ENCODE results near the gene TSPAN1. TPM values are rescaled to one million over a fixed set of nuclear protein-coding genes. Genes with fewer than 3 reads are reported as not detected.

Gene TSPAN1
- total RNA-seq, 3 donors from 2014 or later, result 723 to 1,819 (median 1,586) TPM

DNA sequence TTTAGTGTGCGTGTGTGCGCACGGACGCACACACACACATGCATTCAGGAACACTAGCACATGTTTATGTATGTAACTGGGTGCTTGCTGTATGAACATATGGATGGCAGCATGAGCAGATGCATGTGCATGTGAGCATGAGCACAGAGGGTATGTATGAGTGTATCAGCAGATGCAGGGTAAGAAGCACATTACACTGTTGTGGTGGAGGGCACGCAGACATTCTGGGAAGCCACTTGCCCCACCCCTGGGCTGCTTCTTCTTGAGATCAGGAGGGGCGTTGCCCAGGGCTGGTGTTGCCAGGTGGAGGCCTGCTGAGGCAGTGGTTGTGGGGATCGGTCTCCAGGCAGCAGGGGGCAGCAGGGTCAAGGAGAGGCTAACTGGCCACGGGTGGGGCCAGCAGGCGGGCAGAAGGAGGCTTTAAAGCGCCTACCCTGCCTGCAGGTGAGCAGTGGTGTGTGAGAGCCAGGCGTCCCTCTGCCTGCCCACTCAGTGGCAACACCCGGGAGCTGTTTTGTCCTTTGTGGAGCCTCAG is 5.3 kb downstream of the TSPAN1 start:
- Histone ChIP-seq H3K4me1 (ENCODE audit: low read depth) (peaks cover 14% of the 10 kb centered on the region), H3K36me3 (ENCODE audit: low read depth) (no peaks in the 10 kb centered on the region), H3K4me3 (peak overlapping the region; percentile 17), H3K9me3 (no peaks in the 10 kb centered on the region)
- DNase-seq, result peak; percentile 92 to 95 (median 93)
- intact Hi-C loops (cut with DNase I, micrococcal nuclease), result loop anchor here in 1 of 2 donors (5.0 kb wide), 1 partner anchor 143 kb away; no protein-coding TSS in a partner anchor
- TF ChIP-seq, protein P1, sequence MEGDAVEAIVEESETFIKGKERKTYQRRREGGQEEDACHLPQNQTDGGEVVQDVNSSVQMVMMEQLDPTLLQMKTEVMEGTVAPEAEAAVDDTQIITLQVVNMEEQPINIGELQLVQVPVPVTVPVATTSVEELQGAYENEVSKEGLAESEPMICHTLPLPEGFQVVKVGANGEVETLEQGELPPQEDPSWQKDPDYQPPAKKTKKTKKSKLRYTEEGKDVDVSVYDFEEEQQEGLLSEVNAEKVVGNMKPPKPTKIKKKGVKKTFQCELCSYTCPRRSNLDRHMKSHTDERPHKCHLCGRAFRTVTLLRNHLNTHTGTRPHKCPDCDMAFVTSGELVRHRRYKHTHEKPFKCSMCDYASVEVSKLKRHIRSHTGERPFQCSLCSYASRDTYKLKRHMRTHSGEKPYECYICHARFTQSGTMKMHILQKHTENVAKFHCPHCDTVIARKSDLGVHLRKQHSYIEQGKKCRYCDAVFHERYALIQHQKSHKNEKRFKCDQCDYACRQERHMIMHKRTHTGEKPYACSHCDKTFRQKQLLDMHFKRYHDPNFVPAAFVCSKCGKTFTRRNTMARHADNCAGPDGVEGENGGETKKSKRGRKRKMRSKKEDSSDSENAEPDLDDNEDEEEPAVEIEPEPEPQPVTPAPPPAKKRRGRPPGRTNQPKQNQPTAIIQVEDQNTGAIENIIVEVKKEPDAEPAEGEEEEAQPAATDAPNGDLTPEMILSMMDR (IDR thresholded peaks at IDR 0.05), result peak; percentile 44
- peak; percentile 75 for ATAC-seq

DNA sequence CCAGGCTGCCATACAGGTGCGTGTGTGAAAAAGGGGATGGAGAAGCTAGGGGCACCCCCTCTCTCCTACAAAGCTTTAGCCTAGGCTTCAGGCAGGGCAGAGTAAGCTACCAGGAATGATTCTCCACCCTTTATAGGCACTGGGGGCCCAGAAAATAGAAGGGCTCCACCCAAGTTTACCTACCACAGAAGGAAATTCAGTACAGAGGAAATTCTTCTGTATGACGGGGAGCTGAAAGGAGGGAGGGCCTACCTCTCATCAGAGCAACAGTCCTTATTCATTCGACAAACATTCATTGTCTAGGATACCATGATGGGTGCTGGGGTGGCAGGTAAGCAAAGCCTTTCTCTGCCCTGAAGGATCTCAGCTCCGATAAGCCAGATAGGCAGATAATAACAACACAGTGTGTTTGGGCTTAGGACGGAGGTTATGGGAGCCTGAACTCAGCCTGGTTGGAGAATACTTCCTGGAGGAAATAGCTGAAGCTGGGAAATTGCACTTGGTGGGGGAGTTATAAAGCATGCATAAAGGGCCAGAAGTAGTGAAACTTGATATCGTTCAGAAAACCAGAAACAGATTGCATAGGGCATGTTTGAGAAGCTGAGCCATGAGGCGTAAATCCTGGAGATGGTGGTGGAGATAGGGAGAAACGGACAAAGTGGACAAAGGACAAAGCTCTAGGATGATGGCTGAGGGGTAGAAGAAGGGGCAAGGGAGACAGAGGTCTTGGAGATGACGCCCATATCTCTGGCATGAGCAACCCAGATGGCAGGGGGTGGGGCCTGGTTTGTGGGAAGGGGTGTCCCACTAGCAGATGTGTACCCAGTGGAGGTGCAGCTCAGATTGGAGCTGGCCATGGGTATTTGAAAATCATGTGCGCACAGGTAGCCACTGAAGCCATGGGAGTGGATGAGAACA is 6.7 kb downstream of the TSPAN1 start:
- Histone ChIP-seq H3K4me3 (peak overlapping the region; percentile 17), H3K4me1 (ENCODE audit: low read depth) (peaks cover 25% of the 10 kb centered on the region), H3K9me3 (no peaks in the 10 kb centered on the region), H3K36me3 (ENCODE audit: low read depth) (no peaks in the 10 kb centered on the region)
- intact Hi-C loops (cut with DNase I, micrococcal nuclease), result loop anchor here in 1 of 2 donors (5.0 kb wide), 1 partner anchor 144 kb away; no protein-coding TSS in a partner anchor
- TF ChIP-seq, protein P1 (IDR thresholded peaks at IDR 0.05), result no peak
- ATAC-seq, result peak; percentile 46
- peak in 2 of 3 donors; percentile 51 to 67 for DNase-seq

DNA sequence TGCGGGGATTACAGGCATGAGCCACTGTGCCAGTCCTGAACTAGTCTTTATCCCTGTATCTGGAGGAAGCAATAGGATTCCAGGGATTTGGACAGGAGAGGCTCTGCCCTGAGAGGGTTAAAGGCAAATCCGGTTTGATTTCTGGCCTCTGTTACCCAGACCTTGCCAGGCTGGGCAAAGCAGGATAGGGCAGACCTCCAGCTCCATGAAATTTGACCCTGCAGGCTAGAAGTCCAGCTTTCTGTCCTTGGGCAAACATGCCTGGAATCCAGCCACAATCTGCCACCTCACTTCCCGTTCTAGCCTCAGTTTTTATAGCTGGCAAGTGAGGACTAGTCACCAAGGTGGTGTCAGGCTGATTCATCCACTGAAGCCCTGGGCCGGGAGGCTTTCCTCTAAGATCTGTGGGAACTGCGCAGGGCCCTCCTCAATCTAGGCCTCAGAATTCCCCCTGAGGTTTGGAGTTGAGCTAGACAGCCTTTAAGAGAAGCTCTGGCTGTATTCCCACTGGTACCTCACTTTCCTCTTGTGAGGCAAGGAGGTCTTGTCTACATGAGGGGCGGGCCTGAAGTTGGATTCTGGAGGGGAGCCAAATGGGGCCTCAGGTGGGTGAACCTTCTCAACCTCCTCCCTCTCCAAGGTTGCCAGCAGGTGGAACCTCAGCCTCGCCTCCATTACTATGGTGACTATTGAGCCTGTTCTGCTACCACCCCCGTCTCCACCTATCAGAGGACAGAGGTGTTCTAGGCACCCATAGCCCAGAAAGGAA is 8.4 kb downstream of the TSPAN1 start:
- intact Hi-C loops (cut with DNase I, micrococcal nuclease), result loop anchor here in 1 of 2 donors (5.0 kb wide), 1 partner anchor 146 kb away; no protein-coding TSS in a partner anchor
- H3K9me3 ChIP-seq, result no peaks in the 10 kb centered on the region
- ATAC-seq (peak; percentile 53), DNase-seq (peak; percentile 77 to 92 (median 83))
- H3K36me3 ChIP-seq (ENCODE audit: low read depth), result no peaks in the 10 kb centered on the region
- H3K4me1 ChIP-seq (ENCODE audit: low read depth), result peaks cover 37% of the 10 kb centered on the region
- H3K4me3 ChIP-seq, result no peak overlapping the region
- TF ChIP-seq, protein P1 (IDR thresholded peaks at IDR 0.05), result no peak

DNA sequence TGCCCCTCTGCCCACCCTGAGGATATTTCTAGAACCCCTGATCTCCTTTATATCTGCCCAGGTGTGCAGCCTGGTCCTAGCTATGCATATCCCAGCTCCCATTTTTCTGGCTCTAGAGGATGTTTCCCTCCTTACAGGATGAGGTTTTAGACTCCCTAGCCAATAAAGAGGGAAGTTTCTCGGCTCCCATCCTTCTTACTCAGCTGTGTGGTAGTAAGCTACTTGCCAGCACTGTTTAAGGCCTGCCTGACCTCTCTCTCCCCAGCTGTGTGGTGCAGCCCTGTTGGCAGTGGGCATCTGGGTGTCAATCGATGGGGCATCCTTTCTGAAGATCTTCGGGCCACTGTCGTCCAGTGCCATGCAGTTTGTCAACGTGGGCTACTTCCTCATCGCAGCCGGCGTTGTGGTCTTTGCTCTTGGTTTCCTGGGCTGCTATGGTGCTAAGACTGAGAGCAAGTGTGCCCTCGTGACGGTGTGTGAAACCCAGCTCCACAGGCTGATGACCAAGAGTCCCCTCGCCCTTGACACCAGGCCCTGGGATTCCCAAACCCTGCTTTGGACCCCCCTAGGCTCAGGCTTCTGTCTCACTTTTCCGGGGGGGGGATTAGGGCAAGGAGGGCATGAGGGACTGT is 9.2 kb downstream of the TSPAN1 start:
- no peak overlapping the region for H3K4me3 ChIP-seq
- no peaks in the 10 kb centered on the region for H3K9me3 ChIP-seq
- intact Hi-C loops (cut with DNase I, micrococcal nuclease), result loop anchor here in 1 of 2 donors (5.0 kb wide), 1 partner anchor 147 kb away; no protein-coding TSS in a partner anchor
- ATAC-seq (no peak), DNase-seq (no peak)
- H3K36me3 ChIP-seq (ENCODE audit: low read depth), result no peaks in the 10 kb centered on the region
- TF ChIP-seq, protein P1 (IDR thresholded peaks at IDR 0.05), result no peak
- peaks cover 45% of the 10 kb centered on the region for H3K4me1 ChIP-seq (ENCODE audit: low read depth)

Data from mucosa of descending colon (tissue), 3 donors.